ENCODE results near the gene NCAPD2. TPM values are rescaled to one million over a fixed set of nuclear protein-coding genes. Genes with fewer than 3 reads are reported as not detected.
"Not testable (repeated sequence)": the region's sequence is repeated elsewhere in the genome, so short reads cannot be mapped to it uniquely, and the experiment has no call there.

The NCAPD2 gene
- total RNA-seq, 2 experiments from 2014 or later = 147 to 157 TPM

DNA sequence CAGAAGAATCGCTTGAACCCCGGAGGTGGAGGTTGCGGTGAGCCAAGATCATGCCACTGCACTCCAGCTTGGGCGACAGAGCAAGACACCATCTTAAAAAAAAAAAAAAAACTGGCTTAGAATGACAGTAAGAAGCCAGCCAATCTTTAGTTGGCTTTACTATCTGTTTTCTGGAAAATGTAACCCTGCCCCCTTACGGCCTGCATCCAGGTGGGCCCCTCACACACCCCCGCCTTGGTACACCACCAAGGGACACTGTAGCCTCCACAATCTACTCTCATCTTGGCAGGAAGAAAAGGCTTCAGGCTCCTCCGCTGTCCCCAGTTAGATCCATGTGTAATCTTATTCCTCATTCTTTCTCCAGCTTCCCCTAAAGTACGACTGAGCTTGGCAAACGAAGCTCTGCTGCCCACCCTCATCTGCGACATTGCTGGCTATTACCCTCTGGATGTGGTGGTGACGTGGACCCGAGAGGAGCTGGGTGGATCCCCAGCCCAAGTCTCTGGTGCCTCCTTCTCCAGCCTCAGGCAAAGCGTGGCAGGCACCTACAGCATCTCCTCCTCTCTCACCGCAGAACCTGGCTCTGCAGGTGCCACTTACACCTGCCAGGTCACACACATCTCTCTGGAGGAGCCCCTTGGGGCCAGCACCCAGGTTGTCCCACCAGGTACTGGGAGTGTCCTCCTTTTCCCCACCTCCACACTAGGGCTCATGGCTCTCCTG is 35.5 kb upstream of the NCAPD2 start:
- DNase-seq (no peak), ATAC-seq (ENCODE audit: low read depth) (no peak)
- Mint-ChIP-seq H3K4me1 (peaks cover 60% of the 10 kb centered on the region), H3K36me3 (peaks cover 62% of the 10 kb centered on the region), H3K9me3 (no peaks in the 10 kb centered on the region), H3K27ac (peak overlapping the region; percentile 71), H3K4me3 (no peak overlapping the region), H3K27me3 (no peaks in the 10 kb centered on the region)
- POLR2A ChIA-PET = interaction anchor here (0.6 to 11.1 kb wide), 9 partner anchors 7 to 225 kb away, joined by 3 to 177 read pairs (median 7); partner anchors contain the start of genes CD27, GAPDH, TAPBPL and VAMP1

- Mint-ChIP-seq H3K27me3 (no peaks in the 10 kb centered on the region), H3K27ac (peak overlapping the region; percentile 71), H3K4me3 (peak overlapping the region; percentile 15), H3K9me3 (no peaks in the 10 kb centered on the region), H3K36me3 (peaks cover 60% of the 10 kb centered on the region), H3K4me1 (peaks cover 63% of the 10 kb centered on the region)
- ATAC-seq (ENCODE audit: low read depth) = no peak
- POLR2A ChIA-PET = interaction anchor here (0.7 to 11.1 kb wide), 7 partner anchors 8 to 124 kb away, joined by 3 to 177 read pairs (median 15); partner anchors contain the start of genes CD27, GAPDH, TAPBPL and VAMP1
- no peak for DNase-seq
Observed at GRCh38 chr12:6459004-6459337, 34.9 kb upstream of the NCAPD2 start.

GRCh38 chr12:6460751-6461371 is 33.0 kb upstream of the NCAPD2 start:
- DNase-seq (no peak), ATAC-seq (ENCODE audit: low read depth) (peak; percentile 23)
- peaks cover 73% of the 10 kb centered on the region for H3K4me1 Mint-ChIP-seq
- H3K4me3 Mint-ChIP-seq = peak overlapping the region; percentile 81
- no peaks in the 10 kb centered on the region for H3K27me3 Mint-ChIP-seq
- POLR2A ChIA-PET = interaction anchor here (0.6 to 11.1 kb wide), 18 partner anchors 10 to 391 kb away, joined by 3 to 177 read pairs (median 7); partner anchors contain the start of genes CD27, GAPDH, MRPL51 and TAPBPL
- peaks cover 71% of the 10 kb centered on the region for H3K36me3 Mint-ChIP-seq
- H3K27ac Mint-ChIP-seq = peak overlapping the region; percentile 99
- H3K9me3 Mint-ChIP-seq = no peaks in the 10 kb centered on the region

- Mint-ChIP-seq H3K9me3 (no peaks in the 10 kb centered on the region), H3K4me1 (peaks cover 74% of the 10 kb centered on the region), H3K27me3 (no peaks in the 10 kb centered on the region), H3K36me3 (peaks cover 68% of the 10 kb centered on the region), H3K4me3 (peak overlapping the region; percentile 81), H3K27ac (peak overlapping the region; percentile 99)
- POLR2A ChIA-PET = interaction anchor here (0.6 to 11.1 kb wide), 22 partner anchors 9 to 390 kb away, joined by 3 to 177 read pairs (median 7); partner anchors contain the start of genes CD27, GAPDH, MRPL51 and TAPBPL
- DNase-seq = peak; percentile 78
- peak; percentile 84 for ATAC-seq (ENCODE audit: low read depth)
Observed at GRCh38 chr12:6461401-6462233, 32.3 kb upstream of the NCAPD2 start.

- peak overlapping the region; percentile 99 for H3K27ac Mint-ChIP-seq
- H3K9me3 Mint-ChIP-seq = no peaks in the 10 kb centered on the region
- ATAC-seq (ENCODE audit: low read depth) = peak; percentile 38
- DNase-seq = no peak
- POLR2A ChIA-PET = interaction anchor here (0.6 to 11.1 kb wide), 18 partner anchors 8 to 389 kb away, joined by 3 to 177 read pairs (median 8); partner anchors contain the start of genes CD27, GAPDH, MRPL51 and TAPBPL
- H3K36me3 Mint-ChIP-seq = peaks cover 69% of the 10 kb centered on the region
- peaks cover 75% of the 10 kb centered on the region for H3K4me1 Mint-ChIP-seq
- no peaks in the 10 kb centered on the region for H3K27me3 Mint-ChIP-seq
- peak overlapping the region; percentile 81 for H3K4me3 Mint-ChIP-seq
Observed at GRCh38 chr12:6462234-6462995, 31.5 kb upstream of the NCAPD2 start.

- Mint-ChIP-seq H3K9me3 (no peaks in the 10 kb centered on the region), H3K4me1 (peaks cover 79% of the 10 kb centered on the region), H3K36me3 (peaks cover 63% of the 10 kb centered on the region), H3K27me3 (no peaks in the 10 kb centered on the region), H3K4me3 (peak overlapping the region; percentile 81), H3K27ac (peak overlapping the region; percentile 99)
- POLR2A ChIA-PET = interaction anchor here (0.6 to 11.1 kb wide), 13 partner anchors 12 to 410 kb away, joined by 3 to 177 read pairs (median 10); partner anchors contain the start of genes CD27, GAPDH, MRPL51 and SPSB2
- DNase-seq (no peak), ATAC-seq (ENCODE audit: low read depth) (peak; percentile 6)
Observed at GRCh38 chr12:6463216-6463615, 30.7 kb upstream of the NCAPD2 start.

DNA sequence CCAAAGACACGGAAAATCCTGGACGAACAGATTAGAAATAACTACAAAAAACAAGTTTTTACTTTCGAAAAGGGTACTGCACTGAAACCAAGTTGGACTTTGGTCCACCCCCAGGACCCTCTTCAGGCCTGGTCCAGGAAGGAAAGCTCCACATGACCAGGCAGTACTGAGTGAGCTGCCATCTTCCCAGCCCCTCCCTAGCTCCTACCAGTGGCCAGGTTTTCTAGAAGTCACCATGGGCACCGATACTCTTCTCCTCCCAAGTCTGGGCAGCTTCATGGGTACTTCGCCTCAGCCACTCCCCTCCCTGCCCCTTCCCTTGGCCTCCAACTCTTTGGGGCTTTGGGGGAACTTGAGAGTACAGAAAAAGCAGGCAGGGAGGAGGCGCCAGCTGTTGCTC is 30.0 kb upstream of the NCAPD2 start:
- H3K27ac Mint-ChIP-seq = peak overlapping the region; percentile 99
- POLR2A ChIA-PET = interaction anchor here (0.6 to 11.1 kb wide), 13 partner anchors 13 to 409 kb away, joined by 3 to 177 read pairs (median 10); partner anchors contain the start of genes CD27, GAPDH, MRPL51 and SPSB2
- peak overlapping the region; percentile 81 for H3K4me3 Mint-ChIP-seq
- peaks cover 80% of the 10 kb centered on the region for H3K4me1 Mint-ChIP-seq
- peaks cover 57% of the 10 kb centered on the region for H3K36me3 Mint-ChIP-seq
- ATAC-seq (ENCODE audit: low read depth) = no peak
- H3K9me3 Mint-ChIP-seq = no peaks in the 10 kb centered on the region
- no peaks in the 10 kb centered on the region for H3K27me3 Mint-ChIP-seq
- no peak for DNase-seq

GRCh38 chr12:6464531-6464930 is 29.4 kb upstream of the NCAPD2 start:
- no peak for DNase-seq
- POLR2A ChIA-PET = interaction anchor here (1.1 to 11.1 kb wide), 12 partner anchors 13 to 128 kb away, joined by 3 to 177 read pairs (median 16); partner anchors contain the start of genes CD27, GAPDH, MRPL51 and NOP2
- ATAC-seq (ENCODE audit: low read depth) = no peak
- H3K4me1 Mint-ChIP-seq = peaks cover 80% of the 10 kb centered on the region
- H3K9me3 Mint-ChIP-seq = no peaks in the 10 kb centered on the region
- no peaks in the 10 kb centered on the region for H3K27me3 Mint-ChIP-seq
- peaks cover 51% of the 10 kb centered on the region for H3K36me3 Mint-ChIP-seq
- peak overlapping the region; percentile 81 for H3K4me3 Mint-ChIP-seq
- H3K27ac Mint-ChIP-seq = peak overlapping the region; percentile 99

GRCh38 chr12:6465467-6466183 is 28.3 kb upstream of the NCAPD2 start:
- H3K36me3 Mint-ChIP-seq = peaks cover 46% of the 10 kb centered on the region
- H3K4me1 Mint-ChIP-seq = peaks cover 80% of the 10 kb centered on the region
- H3K4me3 Mint-ChIP-seq = peak overlapping the region; percentile 39

GRCh38 chr12:6466184-6466573 is 27.7 kb upstream of the NCAPD2 start:
- no peak for DNase-seq
- Mint-ChIP-seq H3K27me3 (no peaks in the 10 kb centered on the region), H3K4me1 (peaks cover 77% of the 10 kb centered on the region), H3K4me3 (no peak overlapping the region), H3K9me3 (no peaks in the 10 kb centered on the region), H3K27ac (peak overlapping the region; percentile 65), H3K36me3 (peaks cover 40% of the 10 kb centered on the region)
- ATAC-seq (ENCODE audit: low read depth) = no peak
- POLR2A ChIA-PET = interaction anchor here (0.8 to 11.1 kb wide), 11 partner anchors 14 to 133 kb away, joined by 3 to 177 read pairs (median 8); partner anchors contain the start of genes CD27, GAPDH, MRPL51 and NOP2

More at GRCh38 chr12:6465467-6466183, 28.3 kb upstream of the NCAPD2 start:
- Mint-ChIP-seq H3K27ac (peak overlapping the region; percentile 60), H3K9me3 (no peaks in the 10 kb centered on the region), H3K27me3 (no peaks in the 10 kb centered on the region)
- no peak for DNase-seq
- POLR2A ChIA-PET = interaction anchor here (0.6 to 11.1 kb wide), 16 partner anchors 14 to 133 kb away, joined by 3 to 177 read pairs (median 6); partner anchors contain the start of genes CD27, GAPDH, MRPL51 and NOP2
- ATAC-seq (ENCODE audit: low read depth) = no peak

DNA sequence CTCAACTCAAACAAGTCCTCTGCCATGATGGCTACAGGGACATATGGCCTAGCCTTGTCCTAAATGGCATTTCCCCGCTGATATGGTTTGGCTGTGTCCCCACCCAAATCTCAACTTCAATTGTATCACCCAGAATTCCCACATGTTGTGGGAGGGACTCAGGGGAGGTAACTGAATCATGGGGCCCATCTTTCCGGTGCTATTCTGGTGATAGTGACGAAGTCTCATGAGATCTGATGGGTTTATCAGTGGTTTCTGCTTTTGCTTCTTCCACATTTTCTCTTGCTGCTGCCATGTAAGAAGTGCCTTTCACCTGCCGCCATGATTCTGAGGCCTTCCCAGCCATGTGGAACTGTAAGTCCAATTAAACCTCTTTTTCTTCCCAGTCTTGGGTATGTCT is 27.2 kb upstream of the NCAPD2 start:
- POLR2A ChIA-PET = interaction anchor here (1.4 to 11.1 kb wide), 7 partner anchors 15 to 134 kb away, joined by 3 to 177 read pairs (median 12); partner anchors contain the start of genes CD27, GAPDH and TAPBPL
- Mint-ChIP-seq H3K36me3 (peaks cover 36% of the 10 kb centered on the region), H3K4me3 (peak overlapping the region; percentile 20), H3K27ac (peak overlapping the region; percentile 65), H3K4me1 (peaks cover 75% of the 10 kb centered on the region)
- H3K9me3 Mint-ChIP-seq; ATAC-seq (ENCODE audit: low read depth); DNase-seq; H3K27me3 Mint-ChIP-seq: not testable (repeated sequence)

Measured in activated naive CD8-positive, alpha-beta T cell treated with anti-CD3 and anti-CD28 coated beads, Interleukin-2, amount 10 ng/mL, durations not matched to agents 7 days and 5 days (primary cell).